K562 (cell line): ENCODE results near the gene GUCY2C. TPM values are rescaled to one million over a fixed set of nuclear protein-coding genes. Genes with fewer than 3 reads are reported as not detected.

Experiments used
- ATAC-seq: fragments of 200-7000 bp; cut with Tn5 transposase; 3 replicates; pipeline ENCODE4 v1.9.1; 2020; ENCODE audit warnings: moderate library complexity
- BruUV-seq: library from RNA; stranded (reverse); fragments of 400-500 nt; replicated peaks from 2 replicates; lab custom pipeline; 2021; lab: Mats Ljungman, UMichigan
- CTCF ChIA-PET: fragments of 300-600 bp; formaldehyde crosslinking; extraction: SDS; loops from one replicate; lab custom pipeline; 2021; ENCODE audit warnings: low intra/inter-chr PET ratio; lab: Yijun Ruan, JAX
- POLR2A ChIA-PET: fragments of 300-600, 350-650 bp; sonication (Branson Sonifier 250); formaldehyde crosslinking; extraction: SDS; loops from one replicate; lab custom pipeline; 2021; ENCODE audit warnings: antibody characterized with exemption, inconsistent platforms; lab: Yijun Ruan, JAX
- DNase-seq, 4 experiments: peaks; one replicate each; pipeline versions ENCODE4 v3.0.0 to v3.0.0-alpha.2; 2011 to 2018; ENCODE audit warnings: low spot score in 3 of 4, mixed read lengths in 3 of 4; ENCODE audit errors: extremely low read depth in 1 of 4
- FAIRE-seq: peaks from 2 replicates; lab custom pipeline; 2011; peaks lifted over from hg19 to GRCh38; lab: Jason Lieb, UNC
- H2AFZ ChIP-seq: 2 replicates; pipeline ENCODE4 v1.6.0; 2011; ENCODE audit warnings: low read depth, low read length, control low read depth, inconsistent platforms
- H3K27ac ChIP-seq: fragments of 200-600 bp; 3 replicates; pipeline ENCODE4 v1.8.0; 2011; ENCODE audit warnings: low read depth, mild to moderate bottlenecking, control low read depth, inconsistent platforms, low read length, moderate library complexity, mixed read lengths; ENCODE audit errors: extremely low read depth
- H3K27me3 ChIP-seq, 2 experiments: fragments of 300-600 bp in 1 of 2; 2 replicates in 1 of 2; 3 replicates in 1 of 2; pipeline versions ENCODE4 v1.6.0 to v1.8.0; 2011; ENCODE audit warnings: inconsistent platforms in 2 of 2, low read length in 2 of 2, mild to moderate bottlenecking in 1 of 2, mixed read lengths in 1 of 2, moderate library complexity in 1 of 2; ENCODE audit not compliant: control insufficient read depth in 2 of 2, insufficient read depth in 2 of 2
- H3K36me3 ChIP-seq: fragments of 300-600 bp; 3 replicates; pipeline ENCODE4 v1.8.0; 2011; ENCODE audit warnings: mild to moderate bottlenecking, low read length, inconsistent platforms; ENCODE audit not compliant: control insufficient read depth, insufficient read depth
- H3K4me1 ChIP-seq, 2 experiments: fragments of 200-600 bp in 1 of 2; replicated peaks in 1 of 2; 2 replicates in 1 of 2; 3 replicates in 1 of 2; pipeline versions ENCODE4 v1.5.1 to v1.8.0; 2011; ENCODE audit warnings: inconsistent platforms in 2 of 2, low read length in 2 of 2, mild to moderate bottlenecking in 1 of 2, mixed read lengths in 1 of 2, moderate library complexity in 1 of 2; ENCODE audit not compliant: control insufficient read depth in 2 of 2, insufficient read depth in 2 of 2
- H3K4me2 ChIP-seq: 2 replicates; pipeline ENCODE4 v1.6.1; 2011; ENCODE audit warnings: low read length, control low read depth, inconsistent platforms, mixed read lengths; ENCODE audit not compliant: insufficient read depth
- H3K4me3 ChIP-seq: fragments of 200-600 bp; sonication (generic), shearing (Covaris generic); 2 replicates; pipeline ENCODE4 v1.5.1; 2016; ENCODE audit warnings: control low read depth, inconsistent platforms
- H3K79me2 ChIP-seq: fragments of 200-600 bp; 3 replicates; pipeline ENCODE4 v1.8.0; 2011; ENCODE audit warnings: low read length, inconsistent platforms; ENCODE audit not compliant: control insufficient read depth, insufficient read depth
- H3K9ac ChIP-seq, 2 experiments: 2 replicates each; pipeline versions ENCODE4 v1.6.0 to v1.6.1; 2011; ENCODE audit warnings: low read depth in 2 of 2, low read length in 2 of 2, control low read depth in 1 of 2, inconsistent platforms in 1 of 2, mild to moderate bottlenecking in 1 of 2, mixed read lengths in 1 of 2; ENCODE audit not compliant: insufficient read depth in 1 of 2
- H3K9me1 ChIP-seq: one replicate; pipeline ENCODE4 v1.6.0; 2011; ENCODE audit warnings: inconsistent platforms, mild to moderate bottlenecking, low read length, moderate library complexity; ENCODE audit not compliant: control insufficient read depth, insufficient read depth
- H3K9me3 ChIP-seq: replicated peaks from 2 replicates; pipeline ENCODE4 v1.5.1; 2011; ENCODE audit warnings: low read depth, low read length, inconsistent platforms; ENCODE audit not compliant: control insufficient read depth, insufficient read depth
- H4K20me1 ChIP-seq: replicated peaks from 2 replicates; pipeline ENCODE4 v1.6.1; 2011; ENCODE audit warnings: low read length, inconsistent platforms, mixed read lengths; ENCODE audit not compliant: control insufficient read depth, insufficient read depth
- BHLHE40 ChIP-seq: IDR thresholded peaks from 2 replicates; pipeline ENCODE4 v1.6.1; 2011; ENCODE audit warnings: low read length, improper control_type of control experiment
- CHD1 ChIP-seq: fragments of 200-600 bp; sonication (generic); IDR thresholded peaks from one replicate; pipeline ENCODE4 v1.6.1; 2012; ENCODE audit warnings: mild to moderate bottlenecking, moderate library complexity, low read length, inconsistent platforms
- ETV1 ChIP-seq: fragments of 450-650 bp; conservative IDR thresholded peaks from 2 replicates; pipeline ENCODE4 v1.6.1; 2016; ENCODE audit warnings: missing genetic modification characterization, control low read depth, low read depth, missing compliant biosample characterization
- GATAD2B ChIP-seq: fragments of 450-650 bp; IDR thresholded peaks from 2 replicates; pipeline ENCODE4 v1.6.1; 2017; ENCODE audit warnings: mild to moderate bottlenecking, borderline replicate concordance
- MEIS2 ChIP-seq: fragments of 450-650 bp; IDR thresholded peaks from 2 replicates; pipeline ENCODE4 v1.6.1; 2014; ENCODE audit warnings: mild to moderate bottlenecking; ENCODE audit not compliant: partially characterized antibody
- POLR2AphosphoS2 ChIP-seq: IDR thresholded peaks from 2 replicates; pipeline ENCODE4 v1.6.1; 2012; ENCODE audit warnings: low read length, improper control_type of control experiment
- ZNF175 ChIP-seq: fragments of 200-800 bp; sonication (Bioruptor generic); IDR thresholded peaks from 2 replicates; pipeline ENCODE4 v1.6.1; 2016; ENCODE audit warnings: low read depth, mild to moderate bottlenecking, missing genetic modification characterization, missing compliant biosample characterization
- ZNF507 ChIP-seq: conservative IDR thresholded peaks from 2 replicates; pipeline ENCODE4 v1.6.1; 2017; ENCODE audit warnings: missing genetic modification characterization, missing compliant biosample characterization
- ZNF707 ChIP-seq: fragments of 250-450 bp; sonication (Bioruptor Pico); conservative IDR thresholded peaks from 2 replicates; pipeline ENCODE4 v1.8.0; 2022; ENCODE audit warnings: inconsistent platforms, mild to moderate bottlenecking, moderate library complexity
- WGBS: fragments of 100-300 bp; shearing (Covaris generic); methylation state at CpG from one replicate; pipeline ENCODE4 v1.1.6; 2016; ENCODE audit warnings: low coverage, mixed read lengths; ENCODE audit not compliant: insufficient coverage; ENCODE audit errors: missing lambda C conversion rate; 5-methylcytosine and 5-hydroxymethylcytosine counted together
- in situ Hi-C: fragments of 300-500 bp; cut with MboI; formaldehyde crosslinking; loops from 4 replicates; pipeline ENCODE4 v1.15.0; 2018; ENCODE audit warnings: inconsistent platforms, mixed read lengths
- intact Hi-C: fragments of 100-400 bp; cut with micrococcal nuclease; formaldehyde crosslinking; loops from 2 replicates; pipeline ENCODE4 v1.14.2; 2022
- polyA plus RNA-seq, 8 experiments: library from polyadenylated mRNA; depleted of rRNA in 4 of 8; stranded (reverse) in 5 of 8; unstranded in 3 of 8; fragments of >200 nt; fragmentation: Nextera tagmentation in 2 of 8; fragmentation: Illumina TruSeq in 1 of 8; extraction: Ambion mirVana in 2 of 8; extraction: Trizol in 1 of 8; gene quantifications; 2 replicates each; pipeline versions ENCODE4 v1.2.1 to v1.2.3, GENCODE V29; 2011 to 2014; ENCODE audit warnings: inconsistent platforms in 1 of 8, missing spikeins in 1 of 8
- total RNA-seq, 7 experiments: library from RNA; depleted of rRNA in 6 of 7; stranded (reverse); fragments of >200 nt in 6 of 7; fragmentation: Illumina TruSeq in 2 of 7; extraction: Trizol in 2 of 7; gene quantifications; 2 replicates each; pipeline versions ENCODE4 v1.2.1 to v1.2.3, GENCODE V29; 2011 to 2021; ENCODE audit warnings: low replicate concordance in 1 of 7
- TF ChIP-seq, protein P1 (sequence below): fragments of 450-650 bp; IDR thresholded peaks from 2 replicates; pipeline ENCODE4 v1.6.1; 2016
- TF ChIP-seq, protein P2 (sequence below): fragments of 450-650 bp; formaldehyde crosslinking; IDR thresholded peaks from 2 replicates; pipeline ENCODE4 v1.4.0; 2020; ENCODE audit warnings: mild to moderate bottlenecking, mixed read lengths
- TF ChIP-seq, protein P3 (sequence below), 2 experiments: IDR thresholded peaks in 1 of 2; conservative IDR thresholded peaks in 1 of 2; 2 replicates each; pipeline ENCODE4 v1.6.1; 2016; ENCODE audit warnings: low read depth in 2 of 2, mild to moderate bottlenecking in 1 of 2, missing compliant biosample characterization in 1 of 2, missing genetic modification characterization in 1 of 2, moderate library complexity in 1 of 2

The GUCY2C gene
- total and polyA plus RNA-seq, 9 of the 15 experiments (the other 6 are each of a cell fraction or from before 2014, with no cell fraction given) = 0.01 to 0.05 (median 0.04) TPM; not detected in 6

DNA sequence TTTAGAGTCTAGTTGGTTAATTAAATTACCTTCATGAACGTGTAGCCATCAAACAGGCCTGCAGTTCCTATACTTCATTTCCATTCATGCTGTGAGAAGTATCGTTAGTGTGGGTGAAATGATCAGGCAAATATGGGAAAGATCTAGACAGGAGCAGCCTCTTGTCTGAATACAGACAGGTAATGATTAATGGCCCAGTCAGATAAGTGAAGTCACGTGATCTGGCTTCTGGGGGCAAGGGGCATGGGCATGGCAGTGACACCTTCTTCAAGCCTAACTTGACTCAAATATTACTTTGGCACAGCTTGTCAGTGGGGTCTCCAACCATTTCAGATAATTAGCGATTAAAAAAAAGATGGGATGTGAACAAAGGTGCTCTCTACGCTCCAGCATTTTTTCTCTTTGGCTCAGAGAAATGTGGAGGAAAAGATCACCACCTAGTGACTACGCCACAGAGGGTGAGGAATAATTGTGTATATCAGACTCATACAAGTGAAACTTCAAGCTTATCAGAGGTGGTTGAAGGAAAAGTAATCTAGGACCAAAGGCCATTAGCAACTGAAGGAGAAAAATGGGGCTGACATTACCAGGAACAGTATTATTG lies 17.8 kb downstream of the GUCY2C start:
- intact Hi-C loops = no loop called here
- Histone ChIP-seq H3K9me1 (peaks cover 3% of the 10 kb centered on the region), H3K9ac (no peak overlapping the region), H2AFZ (no peak overlapping the region), H3K36me3 (no peaks in the 10 kb centered on the region), H3K9me3 (no peaks in the 10 kb centered on the region), H3K4me3 (no peak overlapping the region), H3K27ac (no peak overlapping the region), H3K4me1 (no peaks in the 10 kb centered on the region), H3K4me2 (no peak overlapping the region), H4K20me1 (no peaks in the 10 kb centered on the region), H3K27me3 (no peaks in the 10 kb centered on the region), H3K79me2 (no peaks in the 10 kb centered on the region)
- ChIA-PET POLR2A (no interaction called here), CTCF (no interaction called here)
- DNase-seq (no peak), FAIRE-seq (no peak), ATAC-seq (no peak)
- no TSS peak for BruUV-seq
- in situ Hi-C loops = no loop called here
- WGBS = 14% methylated on average over 5 of the region's 6 CpGs
- TF ChIP-seq, protein P1, sequence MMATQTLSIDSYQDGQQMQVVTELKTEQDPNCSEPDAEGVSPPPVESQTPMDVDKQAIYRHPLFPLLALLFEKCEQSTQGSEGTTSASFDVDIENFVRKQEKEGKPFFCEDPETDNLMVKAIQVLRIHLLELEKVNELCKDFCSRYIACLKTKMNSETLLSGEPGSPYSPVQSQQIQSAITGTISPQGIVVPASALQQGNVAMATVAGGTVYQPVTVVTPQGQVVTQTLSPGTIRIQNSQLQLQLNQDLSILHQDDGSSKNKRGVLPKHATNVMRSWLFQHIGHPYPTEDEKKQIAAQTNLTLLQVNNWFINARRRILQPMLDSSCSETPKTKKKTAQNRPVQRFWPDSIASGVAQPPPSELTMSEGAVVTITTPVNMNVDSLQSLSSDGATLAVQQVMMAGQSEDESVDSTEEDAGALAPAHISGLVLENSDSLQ = peak; percentile 42
- TF ChIP-seq, protein P2, sequence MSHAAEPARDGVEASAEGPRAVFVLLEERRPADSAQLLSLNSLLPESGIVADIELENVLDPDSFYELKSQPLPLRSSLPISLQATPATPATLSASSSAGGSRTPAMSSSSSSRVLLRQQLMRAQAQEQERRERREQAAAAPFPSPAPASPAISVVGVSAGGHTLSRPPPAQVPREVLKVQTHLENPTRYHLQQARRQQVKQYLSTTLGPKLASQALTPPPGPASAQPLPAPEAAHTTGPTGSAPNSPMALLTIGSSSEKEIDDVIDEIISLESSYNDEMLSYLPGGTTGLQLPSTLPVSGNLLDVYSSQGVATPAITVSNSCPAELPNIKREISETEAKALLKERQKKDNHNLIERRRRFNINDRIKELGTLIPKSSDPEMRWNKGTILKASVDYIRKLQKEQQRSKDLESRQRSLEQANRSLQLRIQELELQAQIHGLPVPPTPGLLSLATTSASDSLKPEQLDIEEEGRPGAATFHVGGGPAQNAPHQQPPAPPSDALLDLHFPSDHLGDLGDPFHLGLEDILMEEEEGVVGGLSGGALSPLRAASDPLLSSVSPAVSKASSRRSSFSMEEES (CRISPR knock-in tag) = peak; percentile 85
- no peak for TF ChIP-seq ZNF507
- no peak for TF ChIP-seq ETV1 (tag)
- no peak for TF ChIP-seq ZNF175 (CRISPR knock-in tag)
- TF ChIP-seq, protein P3, sequence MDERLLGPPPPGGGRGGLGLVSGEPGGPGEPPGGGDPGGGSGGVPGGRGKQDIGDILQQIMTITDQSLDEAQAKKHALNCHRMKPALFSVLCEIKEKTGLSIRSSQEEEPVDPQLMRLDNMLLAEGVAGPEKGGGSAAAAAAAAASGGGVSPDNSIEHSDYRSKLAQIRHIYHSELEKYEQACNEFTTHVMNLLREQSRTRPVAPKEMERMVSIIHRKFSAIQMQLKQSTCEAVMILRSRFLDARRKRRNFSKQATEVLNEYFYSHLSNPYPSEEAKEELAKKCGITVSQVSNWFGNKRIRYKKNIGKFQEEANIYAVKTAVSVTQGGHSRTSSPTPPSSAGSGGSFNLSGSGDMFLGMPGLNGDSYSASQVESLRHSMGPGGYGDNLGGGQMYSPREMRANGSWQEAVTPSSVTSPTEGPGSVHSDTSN (CRISPR knock-in tag; IDR thresholded peaks at IDR 0.05; ENCODE audit: low read depth) = 0 out of 2 replicates have a peak, but pooled peaks have one; percentile 29
- TF ChIP-seq, protein P3 (tag; conservative IDR thresholded peaks at IDR 0.05; ENCODE audit: low read depth) = peak; percentile 57; the same call in 1 of the 2 replicates
- no peak for TF ChIP-seq CHD1
- TF ChIP-seq POLR2AphosphoS2 = no peak
- TF ChIP-seq MEIS2 = peak; percentile 62
- TF ChIP-seq GATAD2B = no peak
- no peak for TF ChIP-seq ZNF707
- TF ChIP-seq BHLHE40 = no peak
